ENCODE data around the gene PIP4K2A.

DNA sequence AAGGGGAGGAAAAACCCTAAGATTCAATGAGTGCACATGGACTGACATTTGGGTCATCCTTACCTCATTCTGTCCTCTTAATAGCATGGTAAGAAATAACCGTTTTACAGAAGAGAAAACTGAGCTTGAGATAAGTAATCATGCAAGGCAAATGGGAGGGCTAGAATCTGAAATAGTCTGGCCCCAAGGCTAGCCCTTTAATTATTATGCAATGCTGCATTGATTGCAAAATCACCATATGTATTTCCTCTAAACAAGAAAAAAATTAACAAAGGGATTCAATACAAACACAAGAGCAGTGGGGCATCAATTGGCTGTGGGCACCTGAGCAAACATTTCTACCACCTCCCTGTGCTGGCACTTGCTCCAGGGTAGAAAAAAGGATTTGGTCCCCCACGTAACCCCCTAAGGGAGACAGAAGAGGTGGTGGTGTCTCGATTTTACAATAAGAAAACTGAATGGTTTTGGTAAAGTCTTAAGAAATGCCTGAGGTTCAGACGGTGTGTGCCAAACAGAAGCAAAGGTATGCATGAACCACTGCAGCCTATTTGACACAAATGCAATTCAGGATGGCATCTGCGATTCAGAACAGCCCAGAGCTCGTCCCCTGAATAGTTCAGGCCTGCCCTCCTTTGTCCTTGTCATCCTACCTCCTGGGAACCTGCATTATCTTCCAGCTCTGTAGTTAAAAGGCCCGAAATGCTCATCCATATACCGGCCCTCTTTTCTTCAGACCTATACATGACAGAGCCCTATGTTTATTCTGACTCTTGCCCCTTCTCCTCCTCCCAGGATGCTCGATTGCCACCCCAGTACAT, 23.6 kb downstream of the PIP4K2A start:
- TF ChIP-seq, protein P1, sequence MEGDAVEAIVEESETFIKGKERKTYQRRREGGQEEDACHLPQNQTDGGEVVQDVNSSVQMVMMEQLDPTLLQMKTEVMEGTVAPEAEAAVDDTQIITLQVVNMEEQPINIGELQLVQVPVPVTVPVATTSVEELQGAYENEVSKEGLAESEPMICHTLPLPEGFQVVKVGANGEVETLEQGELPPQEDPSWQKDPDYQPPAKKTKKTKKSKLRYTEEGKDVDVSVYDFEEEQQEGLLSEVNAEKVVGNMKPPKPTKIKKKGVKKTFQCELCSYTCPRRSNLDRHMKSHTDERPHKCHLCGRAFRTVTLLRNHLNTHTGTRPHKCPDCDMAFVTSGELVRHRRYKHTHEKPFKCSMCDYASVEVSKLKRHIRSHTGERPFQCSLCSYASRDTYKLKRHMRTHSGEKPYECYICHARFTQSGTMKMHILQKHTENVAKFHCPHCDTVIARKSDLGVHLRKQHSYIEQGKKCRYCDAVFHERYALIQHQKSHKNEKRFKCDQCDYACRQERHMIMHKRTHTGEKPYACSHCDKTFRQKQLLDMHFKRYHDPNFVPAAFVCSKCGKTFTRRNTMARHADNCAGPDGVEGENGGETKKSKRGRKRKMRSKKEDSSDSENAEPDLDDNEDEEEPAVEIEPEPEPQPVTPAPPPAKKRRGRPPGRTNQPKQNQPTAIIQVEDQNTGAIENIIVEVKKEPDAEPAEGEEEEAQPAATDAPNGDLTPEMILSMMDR (IDR thresholded peaks at IDR 0.05): no peak
- TF ChIP-seq ZFX (IDR thresholded peaks at IDR 0.05; ENCODE audit: borderline replicate concordance): no peak

All from 22Rv1 (cell line).